DOHH2 (cell line): ENCODE data around the gene OR2T2.
"Not testable (repeated sequence)": the region's sequence is repeated elsewhere in the genome, so short reads cannot be mapped to it uniquely, and the experiment has no call there.

Experiments used
- H3F3A ChIP-seq: fragments of 200-600 bp; sonication (generic), shearing (Covaris generic); 2 replicates; pipeline ENCODE4 v1.6.0; 2016; ENCODE audit warnings: antibody characterized with exemption, mild to moderate bottlenecking; ENCODE audit not compliant: control insufficient read depth, insufficient read depth
- H3K27ac ChIP-seq: fragments of 200-600 bp; sonication (generic); 2 replicates; pipeline ENCODE4 v1.5.1; 2014; ENCODE audit warnings: low read depth, mild to moderate bottlenecking, low read length, moderate library complexity
- H3K27me3 ChIP-seq: fragments of 200-600 bp; sonication (generic); 2 replicates; pipeline ENCODE4 v1.6.1; 2014; ENCODE audit warnings: mild to moderate bottlenecking, low read length, mixed read lengths; ENCODE audit not compliant: control insufficient read depth
- H3K36me3 ChIP-seq: fragments of 200-600 bp; sonication (generic); 2 replicates; pipeline ENCODE4 v1.6.1; 2014; ENCODE audit warnings: mild to moderate bottlenecking, low read length, moderate library complexity, mixed read lengths; ENCODE audit not compliant: control insufficient read depth
- H3K4me1 ChIP-seq: fragments of 200-600 bp; sonication (generic); 2 replicates; pipeline ENCODE4 v1.6.1; 2014; ENCODE audit warnings: mild to moderate bottlenecking, low read length, mixed read lengths; ENCODE audit not compliant: control insufficient read depth
- H3K4me2 ChIP-seq: fragments of 200-600 bp; sonication (generic); 2 replicates; pipeline ENCODE4 v1.6.0; 2014; ENCODE audit warnings: mild to moderate bottlenecking, low read length, moderate library complexity
- H3K4me3 ChIP-seq: fragments of 200-600 bp; sonication (generic); 2 replicates; pipeline ENCODE4 v1.5.1; 2014; ENCODE audit warnings: mild to moderate bottlenecking, low read length, mixed read lengths
- H3K79me2 ChIP-seq: fragments of 200-600 bp; sonication (generic); 2 replicates; pipeline ENCODE4 v1.6.1; 2014; ENCODE audit warnings: mild to moderate bottlenecking, low read length, mixed read lengths; ENCODE audit not compliant: control insufficient read depth
- H3K9me2 ChIP-seq: fragments of 200-600 bp; sonication (generic); replicated peaks from 2 replicates; pipeline ENCODE4 v1.6.1; 2014; ENCODE audit warnings: mild to moderate bottlenecking, low read length, mixed read lengths; ENCODE audit not compliant: control insufficient read depth
- H3K9me3 ChIP-seq: fragments of 200-600 bp; sonication (generic); 2 replicates; pipeline ENCODE4 v1.6.1; 2014; ENCODE audit warnings: antibody characterized with exemption, low read length, mixed read lengths; ENCODE audit not compliant: control insufficient read depth, insufficient read depth
- H4K20me1 ChIP-seq: fragments of 200-600 bp; sonication (generic); 2 replicates; pipeline ENCODE4 v1.6.0; 2014; ENCODE audit warnings: low read depth, mild to moderate bottlenecking, antibody characterized with exemption, low read length, moderate library complexity; ENCODE audit not compliant: control insufficient read depth, insufficient read depth

OR2T2 gene

GRCh38 chr1:248481686-248482579, 36.5 kb downstream of the OR2T2 start:
- not testable (repeated sequence) for H3K4me2 ChIP-seq

GRCh38 chr1:248488289-248488688, 42.9 kb downstream of the OR2T2 start, which contains the start of gene OR2T5:
TSS of gene OR2T5 (plus strand) at chr1:248488589. CDS start at chr1:248488589, 0 bp downstream.
- H3K79me2 ChIP-seq, H3F3A ChIP-seq, H3K9me3 ChIP-seq, H3K4me1 ChIP-seq, H3K27me3 ChIP-seq, H3K4me2 ChIP-seq, H3K36me3 ChIP-seq, H3K27ac ChIP-seq, H4K20me1 ChIP-seq, H3K4me3 ChIP-seq, H3K9me2 ChIP-seq: not testable (repeated sequence)

More at GRCh38 chr1:248481686-248482579, 36.5 kb downstream of the OR2T2 start:
- not testable (repeated sequence) for H3K79me2 ChIP-seq, H3F3A ChIP-seq, H4K20me1 ChIP-seq, H3K4me1 ChIP-seq, H3K27ac ChIP-seq, H3K27me3 ChIP-seq, H3K4me3 ChIP-seq, H3K9me2 ChIP-seq, H3K9me3 ChIP-seq, H3K36me3 ChIP-seq

GRCh38 chr1:248496661-248497060, 51.2 kb downstream of the OR2T2 start:
- not testable (repeated sequence) for H3K9me3 ChIP-seq, H3K27ac ChIP-seq, H3K36me3 ChIP-seq, H3F3A ChIP-seq, H3K4me1 ChIP-seq, H3K4me3 ChIP-seq, H3K4me2 ChIP-seq, H4K20me1 ChIP-seq, H3K79me2 ChIP-seq, H3K27me3 ChIP-seq, H3K9me2 ChIP-seq

GRCh38 chr1:248500305-248501035, 55.0 kb downstream of the OR2T2 start:
- H3K27me3 ChIP-seq, H3K4me2 ChIP-seq, H3K4me1 ChIP-seq, H3K27ac ChIP-seq, H3K9me3 ChIP-seq, H3K4me3 ChIP-seq, H4K20me1 ChIP-seq, H3K79me2 ChIP-seq, H3K9me2 ChIP-seq, H3F3A ChIP-seq, H3K36me3 ChIP-seq: not testable (repeated sequence)
